SK-N-SH (cell line): ENCODE results near the gene CYP2C9. TPM values are rescaled to one million over a fixed set of nuclear protein-coding genes. Genes with fewer than 3 reads are reported as not detected.
"Not testable (repeated sequence)": the region's sequence is repeated elsewhere in the genome, so short reads cannot be mapped to it uniquely, and the experiment has no call there.

ENCODE experiments used
- CTCF ChIA-PET: fragments of 300-600, 350-600 bp; formaldehyde crosslinking; extraction: SDS; loops from one replicate; lab custom pipeline; 2021; lab: Yijun Ruan, JAX
- POLR2A ChIA-PET: fragments of 350-600 bp; sonication (Branson Sonifier 250); formaldehyde crosslinking; extraction: SDS; loops from one replicate; lab custom pipeline; 2020; ENCODE audit warnings: antibody characterized with exemption, inconsistent platforms; lab: Yijun Ruan, JAX
- DNase-seq: peaks from one replicate; pipeline ENCODE4 v3.0.0; 2012
- H2AFZ ChIP-seq: fragments of 200-600 bp; sonication (generic); 2 replicates; pipeline ENCODE4 v1.8.1; 2016; ENCODE audit warnings: antibody characterized with exemption, mild to moderate bottlenecking, low read depth
- H3F3A ChIP-seq: fragments of 200-600 bp; sonication (generic); replicated peaks from 2 replicates; pipeline ENCODE3; 2016; ENCODE audit warnings: antibody characterized with exemption, mild to moderate bottlenecking; ENCODE audit not compliant: insufficient read depth
- H3K27ac ChIP-seq, 2 experiments: fragments of 200-500 bp in 1 of 2; fragments of 200-600 bp in 1 of 2; sonication (Bioruptor generic) in 1 of 2; sonication (generic), shearing (Covaris generic) in 1 of 2; 2 replicates each; pipeline versions ENCODE4 v1.5.1 to v1.6.1; 2014 to 2016; ENCODE audit warnings: low read depth in 2 of 2, inconsistent platforms in 1 of 2, low read length in 1 of 2, mild to moderate bottlenecking in 1 of 2, mixed read lengths in 1 of 2
- H3K27me3 ChIP-seq: fragments of 200-600 bp; sonication (generic), shearing (Covaris generic); 2 replicates; pipeline ENCODE4 v1.6.1; 2016; ENCODE audit warnings: mixed run types; ENCODE audit not compliant: insufficient read depth
- H3K36me3 ChIP-seq, 2 experiments: fragments of 200-500 bp in 1 of 2; fragments of 200-600 bp in 1 of 2; sonication (Bioruptor generic) in 1 of 2; sonication (generic) in 1 of 2; replicated peaks in 1 of 2; 2 replicates each; pipeline versions ENCODE3 to v1.5.1; 2014 to 2016; ENCODE audit warnings: low read length in 1 of 2, mild to moderate bottlenecking in 1 of 2; ENCODE audit not compliant: insufficient read depth in 2 of 2, control insufficient read depth in 1 of 2
- H3K4me1 ChIP-seq, 2 experiments: fragments of 200-500 bp in 1 of 2; fragments of 200-600 bp in 1 of 2; sonication (Bioruptor generic) in 1 of 2; sonication (generic), shearing (Covaris generic) in 1 of 2; 2 replicates each; pipeline versions ENCODE4 v1.5.1 to v1.6.1; 2014 to 2016; ENCODE audit warnings: low read depth in 1 of 2, low read length in 1 of 2, mixed run types in 1 of 2; ENCODE audit not compliant: insufficient read depth in 2 of 2, control insufficient read depth in 1 of 2
- H3K4me2 ChIP-seq: fragments of 200-600 bp; sonication (generic), shearing (Covaris generic); 2 replicates; pipeline ENCODE4 v1.6.1; 2017; ENCODE audit warnings: mixed run types
- H3K4me3 ChIP-seq, 2 experiments: fragments of 200-500 bp in 1 of 2; fragments of 200-600 bp in 1 of 2; sonication (Bioruptor generic) in 1 of 2; sonication (generic), shearing (Covaris generic) in 1 of 2; 2 replicates each; pipeline versions ENCODE4 v1.5.1 to v1.8.1; 2014 to 2016; ENCODE audit warnings: low read depth in 2 of 2, inconsistent platforms in 1 of 2, low read length in 1 of 2, mild to moderate bottlenecking in 1 of 2, mixed read lengths in 1 of 2, moderate library complexity in 1 of 2
- H3K79me2 ChIP-seq: fragments of 200-600 bp; sonication (generic); 2 replicates; pipeline ENCODE4 v1.8.1; 2017; ENCODE audit warnings: mild to moderate bottlenecking; ENCODE audit not compliant: insufficient read depth
- H3K9ac ChIP-seq: fragments of 200-600 bp; sonication (generic); 2 replicates; pipeline ENCODE4 v1.6.1; 2017; ENCODE audit warnings: mixed run types
- H3K9me2 ChIP-seq: fragments of 200-600 bp; sonication (generic); 2 replicates; pipeline ENCODE4 v1.6.1; 2017; ENCODE audit warnings: mixed run types
- H3K9me3 ChIP-seq: fragments of 200-600 bp; sonication (generic); 2 replicates; pipeline ENCODE4 v1.6.1; 2017; ENCODE audit warnings: mixed run types, mild to moderate bottlenecking, moderate library complexity
- H4K20me1 ChIP-seq: fragments of 200-600 bp; sonication (generic); 2 replicates; pipeline ENCODE4 v1.6.1; 2017; ENCODE audit warnings: mild to moderate bottlenecking, mixed run types; ENCODE audit not compliant: insufficient read depth
- REST ChIP-seq: IDR thresholded peaks from 2 replicates; pipeline ENCODE4 v1.6.1; 2012; ENCODE audit warnings: mild to moderate bottlenecking, low read depth, low read length, moderate library complexity
- WGBS: methylation state at CpG from one replicate; pipeline ENCODE4 v1.1.6; 2017; ENCODE audit warnings: low lambda C conversion rate; 5-methylcytosine and 5-hydroxymethylcytosine counted together
- polyA plus RNA-seq, 3 experiments: library from polyadenylated mRNA; depleted of rRNA; stranded (reverse); fragments of >200 nt; gene quantifications; 2 replicates each; pipeline ENCODE4 v1.2.3, GENCODE V29; 2012

Gene CYP2C9
- polyA plus RNA-seq, 1 of the 3 experiments (the other 2 are of a cell fraction) = not detected

DNA sequence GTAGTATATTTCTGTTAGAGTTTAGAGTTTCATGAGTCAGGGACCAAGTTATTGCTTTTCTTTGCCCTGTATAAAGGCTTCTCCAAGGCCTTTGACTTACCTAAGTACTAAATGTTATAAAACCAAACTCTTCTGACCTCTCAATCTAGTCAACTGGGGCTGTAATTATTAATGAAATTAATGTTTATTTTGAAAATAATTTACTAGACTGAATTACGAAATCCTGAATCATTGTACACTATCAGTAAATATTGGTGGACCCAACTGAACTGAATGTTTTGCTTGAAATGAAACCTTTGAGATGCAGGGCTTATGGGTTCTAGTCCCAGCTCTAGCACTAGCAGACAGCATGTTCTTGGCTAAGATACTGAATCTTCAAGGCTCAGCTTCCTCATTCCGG lies 1.7 kb upstream of the CYP2C9 start:
- no peak overlapping the region for H3K4me2 ChIP-seq
- H3K27ac ChIP-seq = no peak overlapping the region
- no peaks in the 10 kb centered on the region for H3K4me1 ChIP-seq
- no peak overlapping the region for H3K4me3 ChIP-seq
- H3K27me3 ChIP-seq = no peaks in the 10 kb centered on the region
- POLR2A ChIA-PET = no interaction called here
- no peaks in the 10 kb centered on the region for H4K20me1 ChIP-seq
- no peaks in the 10 kb centered on the region for H3K9me2 ChIP-seq
- H3K9me3 ChIP-seq = no peaks in the 10 kb centered on the region
- no peak for DNase-seq
- H3K79me2 ChIP-seq = no peaks in the 10 kb centered on the region
- no peak for TF ChIP-seq REST
- H3K9ac ChIP-seq = no peak overlapping the region
- no peaks in the 10 kb centered on the region for H3K36me3 ChIP-seq
- 9% methylated on average over 2 of the region's 2 CpGs for WGBS
- H2AFZ ChIP-seq = no peak overlapping the region
- no peaks in the 10 kb centered on the region for H3F3A ChIP-seq
- CTCF ChIA-PET = no interaction called here

DNA sequence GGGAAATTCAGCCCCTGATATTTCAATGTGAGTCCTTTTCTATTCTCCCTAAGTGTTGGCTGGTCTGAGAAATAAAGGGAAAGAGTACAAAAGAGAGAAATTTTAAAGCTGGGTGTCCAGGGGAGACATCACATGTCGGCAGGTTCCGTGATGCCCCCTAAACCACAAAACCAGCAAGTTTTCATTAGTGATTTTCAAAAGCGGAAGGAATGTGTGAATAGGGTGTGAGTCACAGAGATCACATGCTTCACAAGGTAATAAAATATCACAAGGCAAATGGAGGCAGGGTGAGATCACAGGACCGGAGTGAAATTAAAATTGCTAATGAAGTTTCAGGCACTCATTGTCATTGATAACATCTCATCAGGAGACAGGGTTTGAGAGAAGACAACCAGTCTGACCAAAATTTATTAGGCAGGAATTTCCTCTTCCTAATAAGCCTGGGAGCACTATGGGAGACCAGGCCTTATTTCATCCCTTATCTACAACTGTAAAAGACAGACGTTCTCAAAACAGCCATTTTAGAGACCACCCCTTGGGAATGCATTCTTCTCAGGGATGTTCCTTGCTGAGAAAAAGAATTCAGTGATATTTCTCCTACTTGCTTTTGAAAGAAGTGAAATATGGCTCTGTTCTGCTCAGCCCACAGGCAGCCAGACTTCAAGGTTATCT lies 5.1 kb downstream of the CYP2C9 start:
- DNase-seq, H3K9me2 ChIP-seq, POLR2A ChIA-PET, H3K4me1 ChIP-seq, H2AFZ ChIP-seq, H4K20me1 ChIP-seq, H3K9me3 ChIP-seq, H3K79me2 ChIP-seq, H3K36me3 ChIP-seq, H3K4me2 ChIP-seq, H3F3A ChIP-seq, H3K4me3 ChIP-seq, CTCF ChIA-PET, H3K9ac ChIP-seq, H3K27me3 ChIP-seq, H3K27ac ChIP-seq: not testable (repeated sequence)
- WGBS = 14% methylated on average over 5 of the region's 5 CpGs

GRCh38 chr10:94946181-94946580 lies 7.7 kb downstream of the CYP2C9 start:
- 36% methylated on average over 4 of the region's 4 CpGs for WGBS
- H2AFZ ChIP-seq, H3K4me2 ChIP-seq, H3K4me1 ChIP-seq, H3K9me3 ChIP-seq, H3K9ac ChIP-seq, H3K27ac ChIP-seq, H3K36me3 ChIP-seq, H3K79me2 ChIP-seq, POLR2A ChIA-PET, H3K9me2 ChIP-seq, H3F3A ChIP-seq, H3K4me3 ChIP-seq, H3K27me3 ChIP-seq, H4K20me1 ChIP-seq, CTCF ChIA-PET, DNase-seq: not testable (repeated sequence)
